ENCODE results near the gene PYCR2. TPM values are rescaled to one million over a fixed set of nuclear protein-coding genes. Genes with fewer than 3 reads are reported as not detected.

PYCR2 gene
- total RNA-seq, 1 donor from 2014 or later: 59.9 TPM

DNA sequence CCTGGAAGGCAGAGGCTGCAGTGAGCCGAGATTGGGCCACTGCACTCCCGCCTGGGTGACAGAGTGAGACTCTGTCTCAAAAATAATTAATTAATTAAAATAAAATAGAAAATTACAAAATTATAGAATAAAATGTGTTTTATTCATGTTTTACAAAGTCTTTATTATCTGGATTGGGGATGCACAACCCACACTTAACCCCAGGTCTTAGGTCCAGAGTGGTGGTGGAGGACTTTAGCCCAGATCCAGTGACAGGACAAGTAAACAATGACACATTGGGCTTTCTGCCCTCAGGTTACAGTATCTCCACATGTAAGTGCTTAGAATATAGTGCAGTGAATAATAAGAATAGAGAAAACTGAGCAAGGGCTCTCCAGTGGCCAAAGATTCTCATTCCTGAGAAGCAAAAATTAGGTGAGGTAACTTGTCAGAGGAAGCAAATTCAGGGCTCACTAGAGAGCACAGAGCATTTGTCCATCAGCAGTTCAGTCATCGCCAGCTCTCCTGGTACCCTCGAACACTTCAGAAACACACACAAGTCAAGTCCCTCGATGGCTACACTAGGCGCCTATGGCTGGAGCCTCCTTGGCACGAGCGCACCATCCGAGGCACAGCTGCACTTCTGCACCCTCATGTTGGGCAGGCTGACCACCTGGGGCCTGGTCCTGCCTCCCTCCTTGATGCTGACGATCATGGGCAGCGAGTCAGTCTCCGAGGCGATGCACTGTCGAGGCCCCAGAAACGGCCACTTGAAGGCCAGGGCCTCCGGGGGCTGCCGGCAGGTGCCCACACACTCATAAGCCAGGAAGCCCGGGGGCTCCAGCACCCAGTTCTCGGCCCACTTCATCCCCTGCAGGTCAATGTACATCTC is 37.7 kb downstream of the PYCR2 start:
- Mint-ChIP-seq H3K36me3 (ENCODE audit: low read depth) (no peaks in the 10 kb centered on the region), H3K4me1 (peaks cover 27% of the 10 kb centered on the region), H3K4me3 (peak overlapping the region; percentile 81), H3K27ac (ENCODE audit: unreplicated experiment) (no peak overlapping the region), H3K9me3 (no peaks in the 10 kb centered on the region), H3K27me3 (ENCODE audit: low read depth) (peaks cover 28% of the 10 kb centered on the region)
- TF ChIP-seq, protein P1, sequence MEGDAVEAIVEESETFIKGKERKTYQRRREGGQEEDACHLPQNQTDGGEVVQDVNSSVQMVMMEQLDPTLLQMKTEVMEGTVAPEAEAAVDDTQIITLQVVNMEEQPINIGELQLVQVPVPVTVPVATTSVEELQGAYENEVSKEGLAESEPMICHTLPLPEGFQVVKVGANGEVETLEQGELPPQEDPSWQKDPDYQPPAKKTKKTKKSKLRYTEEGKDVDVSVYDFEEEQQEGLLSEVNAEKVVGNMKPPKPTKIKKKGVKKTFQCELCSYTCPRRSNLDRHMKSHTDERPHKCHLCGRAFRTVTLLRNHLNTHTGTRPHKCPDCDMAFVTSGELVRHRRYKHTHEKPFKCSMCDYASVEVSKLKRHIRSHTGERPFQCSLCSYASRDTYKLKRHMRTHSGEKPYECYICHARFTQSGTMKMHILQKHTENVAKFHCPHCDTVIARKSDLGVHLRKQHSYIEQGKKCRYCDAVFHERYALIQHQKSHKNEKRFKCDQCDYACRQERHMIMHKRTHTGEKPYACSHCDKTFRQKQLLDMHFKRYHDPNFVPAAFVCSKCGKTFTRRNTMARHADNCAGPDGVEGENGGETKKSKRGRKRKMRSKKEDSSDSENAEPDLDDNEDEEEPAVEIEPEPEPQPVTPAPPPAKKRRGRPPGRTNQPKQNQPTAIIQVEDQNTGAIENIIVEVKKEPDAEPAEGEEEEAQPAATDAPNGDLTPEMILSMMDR (conservative IDR thresholded peaks at IDR 0.05): no peak
- DNase-seq (ENCODE audit: low read depth, low spot score): no peak

DNA sequence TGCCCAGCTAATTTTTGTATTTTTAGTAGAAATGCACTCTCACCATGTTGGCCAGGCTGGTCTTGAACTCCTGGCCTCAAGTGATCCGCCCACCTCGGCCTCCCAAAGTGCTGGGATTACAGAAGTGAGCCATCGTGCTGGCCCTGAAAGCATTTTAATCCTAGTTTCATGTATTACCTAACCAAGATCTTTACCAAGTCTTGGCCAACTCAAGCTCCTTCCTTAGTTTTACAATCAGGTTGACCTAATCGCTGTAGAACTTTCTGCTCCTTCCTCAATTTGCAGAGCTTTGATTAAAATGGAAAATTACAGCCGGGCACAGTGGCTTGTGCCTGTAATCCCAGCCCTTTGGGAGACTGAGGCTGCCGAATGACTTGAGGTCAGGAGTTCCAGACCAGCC is 38.7 kb downstream of the PYCR2 start:
- no peak for DNase-seq (ENCODE audit: low read depth, low spot score)
- TF ChIP-seq, protein P1 (conservative IDR thresholded peaks at IDR 0.05): no peak
- H3K4me1 Mint-ChIP-seq: peaks cover 27% of the 10 kb centered on the region
- peak overlapping the region; percentile 57 for H3K4me3 Mint-ChIP-seq
- H3K9me3 Mint-ChIP-seq: no peaks in the 10 kb centered on the region
- peaks cover 30% of the 10 kb centered on the region for H3K27me3 Mint-ChIP-seq (ENCODE audit: low read depth)
- no peak overlapping the region for H3K27ac Mint-ChIP-seq (ENCODE audit: unreplicated experiment)
- no peaks in the 10 kb centered on the region for H3K36me3 Mint-ChIP-seq (ENCODE audit: low read depth)

DNA sequence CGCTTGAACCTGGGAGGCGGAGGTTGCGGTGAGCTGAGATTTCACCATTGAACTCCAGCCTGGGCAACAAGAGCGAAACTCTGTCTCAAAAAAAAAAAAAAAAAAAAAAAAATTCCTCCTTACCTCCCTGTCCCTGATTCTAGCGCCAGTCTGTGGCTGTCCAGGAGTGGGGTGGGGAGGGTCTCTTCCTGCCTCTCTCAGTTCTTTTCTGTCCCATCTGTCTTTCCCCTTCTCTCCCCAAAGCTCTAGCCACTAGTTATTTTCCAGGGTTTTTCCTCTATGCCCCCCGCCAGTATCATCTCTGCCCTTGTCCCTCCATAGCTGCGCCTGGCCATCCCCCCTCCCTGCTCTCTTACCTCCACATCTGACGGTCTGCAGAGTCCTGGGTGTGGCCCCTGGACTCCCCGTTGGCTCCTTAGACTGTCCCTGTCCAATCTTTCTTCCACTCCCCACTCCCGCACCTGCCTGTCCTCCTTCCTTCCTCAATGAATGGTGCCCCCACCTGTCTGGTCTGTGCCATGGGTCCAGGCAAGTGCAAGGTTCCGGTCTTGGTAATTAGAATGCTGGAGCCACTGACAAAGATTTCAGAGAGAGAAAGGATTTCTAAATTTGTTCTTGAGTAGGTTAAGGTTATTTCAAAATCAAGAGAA is 40.3 kb downstream of the PYCR2 start:
- no peak for DNase-seq (ENCODE audit: low read depth, low spot score)
- TF ChIP-seq, protein P1 (conservative IDR thresholded peaks at IDR 0.05): no peak
- peaks cover 32% of the 10 kb centered on the region for H3K4me1 Mint-ChIP-seq
- H3K27ac Mint-ChIP-seq (ENCODE audit: unreplicated experiment): no peak overlapping the region
- H3K9me3 Mint-ChIP-seq: no peaks in the 10 kb centered on the region
- no peaks in the 10 kb centered on the region for H3K36me3 Mint-ChIP-seq (ENCODE audit: low read depth)
- peak overlapping the region; percentile 91 for H3K4me3 Mint-ChIP-seq
- peaks cover 27% of the 10 kb centered on the region for H3K27me3 Mint-ChIP-seq (ENCODE audit: low read depth)

DNA sequence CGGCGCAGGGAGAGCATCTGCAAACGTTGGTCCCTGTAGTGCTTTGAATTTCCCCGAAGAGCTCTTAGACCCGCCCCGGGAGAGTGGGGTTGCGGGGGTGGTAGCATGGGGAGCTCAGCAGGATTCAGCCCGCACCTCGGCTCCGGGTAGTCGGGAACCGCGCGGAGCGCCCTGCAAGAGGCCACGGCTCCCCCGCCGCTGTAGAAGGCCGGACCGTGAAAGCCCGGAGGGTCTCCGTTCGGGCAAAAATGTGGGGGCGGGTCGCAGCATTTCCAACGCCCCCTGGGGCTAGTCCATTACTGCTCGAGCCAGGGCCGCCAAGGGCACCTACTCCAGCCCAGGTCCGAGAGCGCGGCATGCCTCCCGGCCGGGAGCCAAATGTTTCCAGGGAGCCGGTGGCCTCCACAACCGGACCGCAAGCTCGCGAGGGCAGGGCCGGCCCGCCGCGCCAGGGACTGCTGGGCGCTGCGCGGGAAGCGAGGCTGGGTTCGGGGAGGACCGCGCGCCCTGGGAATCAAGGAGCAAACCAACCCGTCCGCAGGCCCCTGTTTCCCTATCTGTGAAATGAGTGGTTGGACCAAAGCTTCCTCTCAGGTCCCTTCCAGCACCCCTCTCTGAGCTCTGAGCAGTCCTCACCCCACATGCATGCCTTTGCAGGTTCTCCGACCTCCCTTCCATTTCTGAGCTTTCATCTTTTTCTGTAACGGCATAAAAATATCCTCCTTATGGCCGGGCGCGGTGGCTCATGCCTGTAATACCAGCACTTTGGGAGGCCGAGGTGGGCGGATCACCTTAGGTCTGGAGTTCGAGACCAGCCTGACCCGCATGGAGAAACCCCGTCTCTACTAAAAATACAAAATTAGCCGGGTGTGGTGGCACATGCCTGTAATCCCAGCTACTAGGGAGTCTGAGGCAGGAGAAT is 41.1 kb downstream of the PYCR2 start:
- TF ChIP-seq, protein P1 (conservative IDR thresholded peaks at IDR 0.05): no peak
- peaks cover 31% of the 10 kb centered on the region for H3K4me1 Mint-ChIP-seq
- peak; percentile 47 for DNase-seq (ENCODE audit: low read depth, low spot score)
- no peaks in the 10 kb centered on the region for H3K9me3 Mint-ChIP-seq
- peaks cover 23% of the 10 kb centered on the region for H3K27me3 Mint-ChIP-seq (ENCODE audit: low read depth)
- no peaks in the 10 kb centered on the region for H3K36me3 Mint-ChIP-seq (ENCODE audit: low read depth)
- H3K27ac Mint-ChIP-seq (ENCODE audit: unreplicated experiment): no peak overlapping the region
- H3K4me3 Mint-ChIP-seq: peak overlapping the region; percentile 91

Measured in neural crest cell (in vitro differentiated cells).